HG02885 (cell line): ENCODE measurements around the gene RAB36.

Experiments
- ATAC-seq: cut with Tn5 transposase; IDR thresholded peaks from one replicate; pipeline ENCODE4 v1.9.1; 2021; ENCODE audit warnings: mild to moderate bottlenecking; ENCODE audit not compliant: unreplicated experiment, poor library complexity

Gene RAB36

GRCh38 chr22:23178512-23179254 lies 33.4 kb downstream of the RAB36 start:
- ATAC-seq = no peak

- no peak for ATAC-seq
Measured at GRCh38 chr22:23179381-23180299, 34.4 kb downstream of the RAB36 start.

DNA sequence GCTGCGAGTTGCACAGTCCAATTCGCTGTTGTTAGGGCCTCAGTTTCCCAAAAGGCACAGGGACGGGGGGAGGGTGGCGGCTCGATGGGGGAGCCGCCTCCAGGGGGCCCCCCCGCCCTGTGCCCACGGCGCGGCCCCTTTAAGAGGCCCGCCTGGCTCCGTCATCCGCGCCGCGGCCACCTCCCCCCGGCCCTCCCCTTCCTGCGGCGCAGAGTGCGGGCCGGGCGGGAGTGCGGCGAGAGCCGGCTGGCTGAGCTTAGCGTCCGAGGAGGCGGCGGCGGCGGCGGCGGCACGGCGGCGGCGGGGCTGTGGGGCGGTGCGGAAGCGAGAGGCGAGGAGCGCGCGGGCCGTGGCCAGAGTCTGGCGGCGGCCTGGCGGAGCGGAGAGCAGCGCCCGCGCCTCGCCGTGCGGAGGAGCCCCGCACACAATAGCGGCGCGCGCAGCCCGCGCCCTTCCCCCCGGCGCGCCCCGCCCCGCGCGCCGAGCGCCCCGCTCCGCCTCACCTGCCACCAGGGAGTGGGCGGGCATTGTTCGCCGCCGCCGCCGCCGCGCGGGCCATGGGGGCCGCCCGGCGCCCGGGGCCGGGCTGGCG lies 35.1 kb downstream of the RAB36 start, which contains the start of gene BCR:
Gene BCR, plus strand, starts transcription at position 209 of the 592 bp plus-strand sequence. CDS start 452 bp downstream, outside the sequence.
- ATAC-seq = peak; percentile 52

- ATAC-seq = peak; percentile 5
Measured at GRCh38 chr22:23180893-23181720, 35.8 kb downstream of the RAB36 start.

GRCh38 chr22:23181721-23182308 lies 36.5 kb downstream of the RAB36 start:
- no peak for ATAC-seq

DNA sequence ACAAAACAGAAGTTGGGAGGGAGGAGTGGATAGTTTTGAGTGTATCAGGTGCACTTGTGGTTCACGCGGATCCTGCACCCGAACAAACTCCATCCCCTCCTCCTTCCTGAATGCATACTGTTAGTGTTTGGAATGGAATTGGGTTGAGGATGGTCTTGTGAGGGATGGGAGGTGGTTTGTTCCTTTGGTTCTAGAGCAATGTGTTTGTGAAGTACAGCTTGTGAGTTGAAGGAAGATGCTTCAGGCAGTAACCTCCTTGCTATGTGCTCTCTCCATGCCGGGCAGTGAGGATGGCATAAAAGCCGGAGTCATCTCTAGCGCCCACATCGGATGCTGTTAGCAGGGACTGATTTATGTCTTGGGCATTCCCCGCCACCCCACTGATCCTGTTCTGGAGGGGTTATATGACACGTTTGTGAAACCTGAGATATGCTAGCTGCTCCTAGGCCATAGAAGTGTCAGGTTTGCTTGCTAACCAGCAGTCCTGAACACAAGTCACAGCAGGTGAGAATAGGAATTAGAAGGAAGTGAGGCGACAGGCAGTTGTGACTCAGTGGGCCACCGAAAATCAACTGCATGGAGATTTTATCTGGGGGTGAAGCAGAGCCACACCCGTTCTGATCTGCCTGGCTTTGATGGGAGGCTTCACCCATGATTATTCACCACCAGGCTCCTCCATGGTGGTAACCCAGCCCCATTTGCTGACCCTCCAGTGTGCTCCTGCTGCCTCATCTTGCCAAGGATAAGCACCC lies 37.2 kb downstream of the RAB36 start:
- no peak for ATAC-seq

GRCh38 chr22:23183061-23183698 lies 37.9 kb downstream of the RAB36 start:
- ATAC-seq = no peak

- no peak for ATAC-seq
Measured at GRCh38 chr22:23184100-23184763, 39.0 kb downstream of the RAB36 start.

GRCh38 chr22:23184764-23185113 lies 39.5 kb downstream of the RAB36 start:
- no peak for ATAC-seq

DNA sequence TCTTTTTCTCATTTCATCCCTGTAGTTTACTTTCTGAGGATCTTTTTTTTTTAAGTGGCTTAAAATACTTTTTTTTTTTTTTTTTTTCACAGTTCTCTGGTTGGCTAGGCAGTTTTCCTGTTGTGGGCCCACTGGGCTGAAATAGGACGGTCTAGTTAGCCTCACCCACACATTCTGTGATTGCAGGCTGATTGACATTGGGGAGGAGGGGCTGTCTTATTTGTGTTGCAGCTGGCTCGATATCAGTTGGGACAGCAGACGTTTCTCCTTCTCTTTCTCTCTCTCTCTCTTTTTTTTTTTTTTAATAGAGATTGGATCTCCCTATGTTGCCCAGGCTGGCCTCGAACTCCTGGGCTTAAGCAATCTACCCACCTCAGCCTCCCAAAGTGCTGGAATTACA lies 41.9 kb downstream of the RAB36 start:
- ATAC-seq = no peak

DNA sequence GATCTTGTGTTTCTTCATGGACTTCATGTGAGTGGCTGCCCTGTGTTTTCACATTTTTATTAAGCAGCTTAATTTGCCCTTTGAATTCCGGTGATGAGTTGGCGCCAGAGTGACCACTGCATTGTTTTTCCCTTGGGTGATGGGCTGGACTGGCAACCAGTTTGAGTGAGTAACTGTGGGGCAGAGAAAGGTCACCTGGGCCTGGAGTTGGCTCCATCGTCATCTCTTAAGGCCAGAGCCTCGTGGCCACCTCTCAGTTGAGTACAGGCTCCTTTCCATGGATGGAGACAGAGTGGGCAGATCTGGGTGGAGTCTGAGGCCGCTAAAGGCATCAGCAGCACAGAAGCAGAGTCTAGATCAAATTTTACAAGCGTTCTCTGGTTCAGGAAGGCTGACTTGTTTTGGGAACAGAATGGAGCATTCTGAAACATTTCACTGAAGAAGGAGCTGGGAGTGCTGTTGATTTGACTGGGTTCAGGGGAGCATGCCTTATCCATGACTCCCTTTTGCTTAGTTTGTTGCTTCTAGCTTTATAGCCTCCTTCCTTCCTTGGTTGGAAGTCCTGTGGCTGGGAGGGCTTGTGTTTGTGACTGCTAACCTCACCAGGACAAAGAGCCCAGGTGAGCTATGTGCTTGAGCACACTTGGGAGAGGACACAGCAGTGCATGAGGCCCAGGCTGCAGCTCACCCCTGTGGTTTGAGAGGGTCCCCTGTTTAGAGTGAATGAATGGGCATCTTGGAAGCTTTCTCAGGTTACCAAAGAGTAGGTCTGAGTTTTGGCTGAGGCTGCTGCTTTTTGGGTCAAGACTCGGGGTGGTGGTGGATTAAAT lies 42.8 kb downstream of the RAB36 start:
- ATAC-seq = no peak

DNA sequence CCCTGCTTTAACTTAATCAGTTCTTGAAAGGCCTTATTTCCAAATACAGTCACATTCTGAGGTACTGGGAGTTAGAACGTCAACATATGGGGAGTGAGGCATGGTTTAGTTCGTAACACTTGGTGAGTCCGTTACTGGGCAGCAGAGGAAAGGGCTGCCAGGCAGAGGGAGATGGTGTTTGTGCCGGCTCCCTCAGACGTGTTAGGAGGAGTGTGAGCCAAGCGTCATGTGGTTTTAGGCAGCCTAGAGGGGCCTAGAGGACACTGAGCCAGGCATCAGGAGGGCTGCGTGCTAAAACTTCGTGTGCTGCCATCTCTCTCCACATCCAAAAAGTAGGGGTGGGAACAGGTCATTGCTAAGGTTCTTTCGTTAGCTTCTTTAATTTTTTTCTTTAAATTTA lies 45.2 kb downstream of the RAB36 start:
- no peak for ATAC-seq

DNA sequence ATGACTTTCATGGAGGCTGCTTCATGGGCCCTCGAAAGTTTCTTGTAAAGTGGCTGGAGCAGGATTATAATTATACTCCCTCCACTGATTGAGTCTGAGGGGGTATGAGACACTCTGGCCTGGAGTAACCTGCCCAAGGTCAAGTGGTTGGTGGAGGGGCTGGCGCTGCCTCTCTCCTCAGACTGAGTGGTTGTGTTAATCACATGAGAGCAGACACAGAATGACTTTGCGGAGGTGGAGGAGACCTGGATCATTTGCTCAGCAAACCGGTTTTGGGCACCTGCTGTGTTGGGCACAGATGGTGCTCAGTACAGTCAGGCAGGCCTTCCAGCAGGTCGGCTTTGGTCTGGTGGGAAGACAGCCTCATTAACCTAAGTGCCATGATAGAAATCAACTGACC lies 46.9 kb downstream of the RAB36 start:
- ATAC-seq = no peak

DNA sequence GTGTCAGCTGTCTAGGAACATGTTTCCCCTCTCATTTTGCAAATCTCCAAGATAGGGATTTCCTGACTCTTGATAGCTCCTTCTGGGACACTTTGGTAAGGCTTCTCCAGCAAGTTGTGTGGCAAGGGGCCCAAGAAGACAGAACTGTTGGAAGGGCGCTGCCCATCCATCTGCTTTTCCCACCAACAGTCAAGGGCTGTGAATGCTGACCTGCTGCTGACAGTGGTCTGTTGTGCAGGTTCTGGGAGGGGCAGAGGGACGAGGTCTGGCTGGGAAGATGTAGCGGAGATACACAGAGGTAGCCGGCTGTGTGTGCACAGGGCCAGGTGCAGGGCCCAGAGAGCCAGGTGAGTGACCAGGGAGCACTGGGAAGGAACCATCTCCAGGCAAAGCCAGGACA lies 47.3 kb downstream of the RAB36 start:
- ATAC-seq = no peak

GRCh38 chr22:23193196-23193827 lies 48.0 kb downstream of the RAB36 start:
- no peak for ATAC-seq

GRCh38 chr22:23193882-23194281 lies 48.6 kb downstream of the RAB36 start:
- no peak for ATAC-seq

GRCh38 chr22:23196165-23196564 lies 50.9 kb downstream of the RAB36 start:
- no peak for ATAC-seq
